GM21717 (cell line): ENCODE measurements around the gene CPS1.

Experiments
- ATAC-seq: cut with Tn5 transposase; IDR thresholded peaks from one replicate; pipeline ENCODE4 v1.9.1; 2021; ENCODE audit warnings: mild to moderate bottlenecking, moderate library complexity; ENCODE audit not compliant: unreplicated experiment

CPS1 gene

DNA sequence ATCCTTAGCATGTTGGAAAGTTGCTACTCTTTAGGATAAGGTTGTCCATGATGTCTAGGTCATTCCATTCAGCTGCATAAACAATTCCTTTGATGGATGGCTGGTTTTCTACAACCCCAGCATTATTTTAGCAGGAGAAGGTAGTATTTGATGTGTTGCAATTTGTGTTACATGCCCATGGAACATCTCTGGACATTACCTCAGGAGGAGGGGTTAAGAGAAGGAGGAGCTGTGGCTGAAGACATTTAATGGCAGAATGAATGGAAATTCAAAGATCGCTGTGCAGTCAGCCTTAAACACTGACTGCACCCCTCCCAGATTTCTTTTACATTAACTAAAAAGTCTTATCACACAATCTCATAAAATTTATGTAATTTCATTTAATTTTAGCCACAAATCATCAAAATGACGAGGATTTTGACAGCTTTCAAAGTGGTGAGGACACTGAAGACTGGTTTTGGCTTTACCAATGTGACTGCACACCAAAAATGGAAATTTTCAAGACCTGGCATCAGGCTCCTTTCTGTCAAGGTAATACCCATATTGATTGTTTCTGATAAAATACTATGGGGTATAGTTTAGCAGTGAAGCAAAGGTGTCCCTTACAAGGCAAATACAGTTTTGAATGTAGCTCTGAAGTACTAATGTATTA is at the start of gene CPS1:
CPS1 (plus strand) TSS at position 271 of the 652 bp plus-strand sequence; CDS start at position 406, 135 bp downstream.
- ATAC-seq: no peak

DNA sequence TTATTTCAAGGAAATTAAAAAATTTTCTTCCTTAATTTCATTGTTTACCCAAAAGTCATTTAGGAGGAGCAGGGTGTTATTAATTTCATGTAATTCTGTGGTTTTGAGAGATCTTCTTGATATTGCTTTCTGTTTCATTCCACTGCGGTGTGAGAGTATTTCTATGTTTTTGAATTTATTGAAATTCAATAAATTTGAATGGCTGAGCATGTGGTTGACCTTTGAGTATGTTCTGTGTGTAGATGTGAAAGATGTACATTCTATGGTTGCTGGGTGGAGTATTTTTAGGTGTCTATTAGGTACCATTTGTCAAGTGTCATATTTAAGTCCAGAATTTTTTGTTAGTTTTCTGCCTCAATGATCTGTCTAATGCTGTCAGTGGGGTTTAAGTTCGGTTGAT is 40.5 kb upstream of the CPS1 start:
- ATAC-seq: no peak

- no peak for ATAC-seq
Measured at GRCh38 chr2:210517264-210517663, 39.1 kb upstream of the CPS1 start.

DNA sequence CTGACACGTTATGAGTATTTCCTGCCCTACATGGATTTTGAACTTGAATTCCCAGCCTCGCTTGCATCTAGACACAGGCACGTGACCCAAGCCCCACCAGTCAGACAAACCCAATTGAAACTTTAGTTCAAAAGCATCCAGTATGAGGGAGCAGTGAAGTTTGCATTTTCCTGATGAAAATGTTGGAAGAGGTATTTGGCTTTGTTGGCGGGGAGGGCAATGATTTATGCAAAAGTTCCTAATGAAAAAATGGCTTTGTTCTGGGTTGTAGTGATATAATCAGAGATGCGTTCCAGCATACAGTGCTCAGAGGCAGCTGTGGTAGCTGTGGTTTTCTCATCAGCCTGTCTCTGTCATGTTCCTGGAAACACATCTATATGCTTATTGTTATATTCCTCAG is 36.8 kb upstream of the CPS1 start:
- no peak for ATAC-seq

- ATAC-seq: no peak
Measured at GRCh38 chr2:210522399-210522798, 34.0 kb upstream of the CPS1 start.

GRCh38 chr2:210523650-210524289 is 32.6 kb upstream of the CPS1 start:
- ATAC-seq: no peak

- ATAC-seq: no peak
Measured at GRCh38 chr2:210524533-210524932, 31.9 kb upstream of the CPS1 start.

DNA sequence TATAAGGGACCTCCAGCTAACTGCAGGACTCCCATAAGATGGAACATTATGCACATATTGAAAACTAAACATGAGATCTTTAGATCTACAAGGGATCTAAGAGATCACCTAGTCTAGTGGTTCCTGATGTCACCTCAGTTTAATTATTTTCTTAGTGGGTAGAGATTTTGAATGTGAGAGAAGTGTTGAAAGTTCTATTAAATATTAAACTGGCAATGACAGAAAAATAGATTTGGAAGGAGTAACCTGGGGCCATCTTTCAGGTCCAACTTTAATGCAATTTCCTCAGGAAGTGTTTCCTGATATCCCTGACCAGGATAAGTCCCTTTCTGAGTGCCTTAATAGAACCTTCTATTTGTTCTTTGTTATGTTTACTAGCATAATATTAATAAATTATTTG is 29.1 kb upstream of the CPS1 start:
- no peak for ATAC-seq

- ATAC-seq: no peak
Measured at GRCh38 chr2:210528716-210529115, 27.7 kb upstream of the CPS1 start.

GRCh38 chr2:210531050-210531449 is 25.3 kb upstream of the CPS1 start:
- ATAC-seq: no peak

DNA sequence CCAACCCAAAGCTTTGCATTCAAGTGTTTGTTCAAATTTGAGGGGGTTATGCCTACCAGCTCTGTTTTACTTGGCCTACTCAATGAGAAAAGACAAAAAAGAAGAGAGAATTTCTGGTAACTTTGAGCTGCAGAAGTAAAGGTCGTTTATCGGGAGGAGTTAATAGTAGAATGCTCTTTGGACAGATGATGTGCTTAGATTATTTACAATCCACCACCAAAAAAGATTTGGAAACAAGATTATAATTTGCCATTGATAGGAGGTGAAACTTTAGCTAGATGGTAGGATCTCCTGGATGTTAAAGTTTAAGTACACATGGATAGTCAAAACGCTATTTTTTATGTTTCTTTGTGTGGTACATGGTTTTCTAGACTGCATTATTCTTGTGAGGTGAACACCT is 24.9 kb upstream of the CPS1 start:
- ATAC-seq: no peak

- no peak for ATAC-seq
Measured at GRCh38 chr2:210533389-210533788, 23.0 kb upstream of the CPS1 start.

- ATAC-seq: no peak
Measured at GRCh38 chr2:210534879-210535278, 21.5 kb upstream of the CPS1 start.

GRCh38 chr2:210536973-210537650 is 19.3 kb upstream of the CPS1 start:
- no peak for ATAC-seq

DNA sequence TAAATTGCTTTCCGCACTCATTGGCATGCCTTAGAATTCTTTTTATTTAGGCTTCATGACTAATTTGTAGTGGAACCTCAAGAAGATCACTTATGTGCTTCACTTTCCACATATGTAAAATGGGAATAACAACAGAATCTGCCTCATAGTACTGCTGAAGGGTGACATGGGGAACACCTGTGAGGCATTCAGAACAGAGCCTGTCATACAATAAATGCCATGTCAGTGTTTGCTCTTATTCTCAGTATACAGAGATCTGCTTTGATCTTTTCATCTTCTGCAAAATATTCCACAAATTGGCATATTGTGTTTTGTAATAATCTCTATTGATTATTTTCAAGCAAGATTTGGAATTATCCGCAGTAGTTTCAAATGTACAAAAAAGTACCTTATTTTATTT is 17.4 kb upstream of the CPS1 start:
- ATAC-seq: no peak

DNA sequence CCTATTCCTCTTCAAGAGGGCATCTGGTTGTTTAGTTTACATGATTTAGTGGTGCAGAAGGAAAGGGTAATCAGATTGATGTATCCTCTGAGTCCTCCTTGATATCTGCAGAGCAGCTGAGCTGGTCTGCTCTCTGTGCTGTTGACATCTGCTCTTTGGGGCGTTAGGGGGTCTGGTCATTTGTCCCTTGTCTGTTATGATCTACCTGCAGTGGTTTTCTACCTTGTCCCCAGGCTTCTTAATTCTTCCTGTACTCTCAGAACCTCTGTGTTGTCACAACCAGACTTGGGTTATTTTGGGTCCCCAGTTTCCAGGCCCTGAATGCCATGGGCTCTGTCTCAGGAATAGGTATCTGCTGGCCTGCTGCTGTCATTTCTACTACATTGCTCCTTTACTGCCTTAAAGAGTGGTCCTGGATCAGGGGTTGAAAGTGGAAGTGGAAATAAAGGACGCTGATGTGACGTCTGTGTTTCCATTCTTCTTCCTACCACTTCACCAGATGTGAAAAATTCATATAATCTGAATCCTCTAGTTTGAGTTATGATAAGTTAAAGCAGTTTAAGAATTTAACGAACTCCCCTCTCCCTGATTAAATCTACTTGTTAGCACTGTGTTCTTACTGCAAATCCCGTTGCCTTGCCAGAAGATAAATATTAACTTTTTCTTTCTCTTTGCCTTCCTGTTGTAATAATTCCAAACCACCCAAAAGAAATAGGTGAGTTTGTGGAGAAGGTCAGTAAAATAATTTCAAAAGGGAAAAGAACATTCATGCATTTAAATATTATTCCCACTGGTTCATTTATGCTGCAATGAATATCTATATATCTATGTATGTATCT is 16.6 kb upstream of the CPS1 start:
- no peak for ATAC-seq

- ATAC-seq: no peak
Measured at GRCh38 chr2:210540471-210540870, 15.9 kb upstream of the CPS1 start.

DNA sequence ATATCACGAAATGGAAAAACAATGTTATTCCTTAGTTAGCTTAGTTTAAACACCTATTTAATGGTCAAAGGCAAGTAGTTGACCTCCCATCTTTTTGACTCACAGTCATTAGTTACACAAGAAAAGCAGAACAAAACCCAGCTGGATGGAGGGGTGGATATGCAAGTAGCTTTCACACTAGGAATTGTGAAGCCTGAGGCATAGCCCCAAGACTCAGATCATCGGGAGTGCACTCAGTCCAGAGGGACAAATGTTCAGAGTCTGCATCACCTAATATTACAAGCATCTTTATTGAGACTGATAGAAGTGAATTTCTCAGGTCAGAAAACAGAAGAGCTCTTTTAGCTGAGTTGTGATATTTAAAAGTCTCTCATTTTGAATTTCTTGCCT is 15.5 kb upstream of the CPS1 start:
- ATAC-seq: no peak

DNA sequence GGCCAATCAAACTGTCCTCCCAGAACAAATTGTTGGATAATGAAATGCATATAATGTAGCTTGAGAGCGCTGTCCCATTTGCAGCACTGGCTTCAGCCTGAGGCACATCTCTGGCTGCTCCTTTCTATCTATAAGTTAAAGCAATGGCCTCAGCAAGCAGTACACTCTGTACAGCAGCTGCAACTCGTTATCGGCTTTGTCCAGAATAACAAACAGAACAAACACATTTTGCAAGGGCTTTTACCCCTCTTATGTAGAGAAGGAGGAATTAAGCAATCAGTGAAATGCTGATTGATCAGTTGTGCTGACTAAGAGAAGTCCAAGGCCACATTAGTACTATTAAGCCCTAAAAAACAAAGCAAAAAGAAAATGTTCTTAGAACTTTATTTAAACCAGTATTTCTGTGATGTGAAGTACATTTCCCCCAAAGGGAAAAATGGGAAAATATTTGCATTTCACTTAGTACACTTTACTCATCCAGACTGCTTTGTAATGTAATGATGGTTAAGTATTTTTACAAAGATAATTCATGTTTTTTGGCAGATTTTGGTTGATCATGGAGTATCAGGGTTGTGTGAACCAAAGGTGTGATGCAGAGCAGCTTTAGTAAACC is 15.0 kb upstream of the CPS1 start:
- no peak for ATAC-seq

GRCh38 chr2:210544007-210544590 is 12.3 kb upstream of the CPS1 start:
- ATAC-seq: no peak

- ATAC-seq: no peak
Measured at GRCh38 chr2:210544831-210545230, 11.6 kb upstream of the CPS1 start.
